NCI-H69 (cell line): ENCODE data around the gene FDPS.

ENCODE experiments used
- DNase-seq: peaks from one replicate; lab custom pipeline; 2025; lab: John Stamatoyannopoulos, UW

Gene FDPS

DNA sequence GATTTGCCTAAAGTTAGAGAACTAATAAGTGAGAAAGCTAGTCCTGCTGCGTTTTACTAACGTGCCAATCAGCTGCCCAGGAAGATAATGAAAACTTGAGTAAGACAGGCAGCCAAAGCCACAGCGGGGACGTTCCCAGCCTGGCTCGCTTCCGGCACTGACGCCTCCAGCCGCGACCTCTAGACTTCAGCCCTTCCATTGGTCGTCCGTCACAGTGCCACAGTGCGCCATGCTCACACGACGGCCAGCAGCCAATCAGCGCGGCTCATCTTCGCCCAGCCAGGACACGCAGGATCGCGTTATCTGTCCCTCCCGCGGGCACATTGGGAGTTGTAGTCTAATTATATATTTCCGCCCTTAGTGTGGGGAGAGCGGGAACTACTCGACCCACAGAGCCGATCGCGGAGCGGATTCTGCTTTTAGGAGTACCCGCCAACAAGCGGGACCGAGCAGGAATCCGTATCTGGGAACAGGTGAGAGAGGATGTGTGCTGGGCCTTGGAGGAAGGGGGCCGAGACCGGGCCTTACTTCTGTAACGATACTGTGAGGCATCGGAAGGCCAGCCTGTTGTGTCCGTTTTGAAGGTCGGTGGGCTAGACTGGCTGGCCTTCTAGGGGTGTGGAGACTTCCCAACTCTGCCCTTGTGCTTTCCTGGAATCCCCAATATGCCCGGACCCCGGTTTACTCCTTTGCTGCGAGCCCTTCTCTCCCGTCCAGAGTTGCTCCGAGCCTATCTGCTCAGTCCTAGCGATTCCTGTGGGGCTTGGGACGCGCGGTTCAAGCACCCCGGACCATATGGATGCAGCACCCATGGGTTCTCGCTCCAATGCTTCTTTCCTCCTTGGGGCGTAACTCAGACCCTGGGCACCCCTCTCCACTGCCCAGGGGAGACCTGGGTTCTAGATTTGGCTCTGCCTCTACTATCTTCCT is at the start of gene FDPS:
Gene FDPS, plus strand, starts transcription at position 374 of the 930 bp plus-strand sequence. CDS start 924 bp downstream, outside the sequence.
- DNase-seq: peak; percentile 99

DNA sequence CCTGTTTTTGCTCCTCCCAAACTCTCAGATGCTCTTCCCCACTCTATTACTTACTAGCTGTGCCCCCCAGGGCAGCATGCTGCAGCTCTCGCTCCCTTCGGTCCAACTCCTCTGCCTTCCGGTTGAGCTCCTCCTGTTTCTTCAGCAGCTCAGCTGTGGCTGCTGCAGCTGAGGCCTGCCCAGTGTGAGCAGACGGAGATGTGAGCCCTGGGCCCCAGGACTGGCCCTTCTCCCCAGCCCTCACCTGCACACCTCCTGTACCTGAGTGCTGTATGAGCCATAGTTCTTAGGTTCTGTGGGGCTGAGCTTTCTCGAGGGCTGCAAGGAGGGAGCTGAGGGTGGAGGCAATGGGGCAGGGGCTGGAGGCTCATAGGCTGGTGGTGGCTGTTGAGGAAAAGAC is 48.4 kb upstream of the FDPS start:
- no peak for DNase-seq

DNA sequence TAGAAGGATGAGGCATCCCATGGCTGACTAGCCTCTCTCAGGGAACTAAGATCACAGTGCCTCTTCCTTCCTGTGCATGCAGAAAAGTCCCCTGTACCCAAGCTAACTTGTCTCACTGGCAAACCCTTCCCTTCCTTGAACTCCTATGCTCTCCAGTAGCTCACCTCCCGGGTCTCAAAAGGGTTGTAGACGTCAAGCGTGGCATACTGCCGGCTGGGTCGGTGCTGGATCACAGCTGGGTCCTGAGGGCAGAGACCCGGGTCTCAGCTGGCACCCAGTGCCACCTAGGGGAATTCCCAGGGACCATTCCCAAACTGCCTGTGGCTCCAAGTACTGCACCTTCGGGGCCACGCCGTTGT is 47.2 kb upstream of the FDPS start:
- DNase-seq: peak; percentile 55

DNA sequence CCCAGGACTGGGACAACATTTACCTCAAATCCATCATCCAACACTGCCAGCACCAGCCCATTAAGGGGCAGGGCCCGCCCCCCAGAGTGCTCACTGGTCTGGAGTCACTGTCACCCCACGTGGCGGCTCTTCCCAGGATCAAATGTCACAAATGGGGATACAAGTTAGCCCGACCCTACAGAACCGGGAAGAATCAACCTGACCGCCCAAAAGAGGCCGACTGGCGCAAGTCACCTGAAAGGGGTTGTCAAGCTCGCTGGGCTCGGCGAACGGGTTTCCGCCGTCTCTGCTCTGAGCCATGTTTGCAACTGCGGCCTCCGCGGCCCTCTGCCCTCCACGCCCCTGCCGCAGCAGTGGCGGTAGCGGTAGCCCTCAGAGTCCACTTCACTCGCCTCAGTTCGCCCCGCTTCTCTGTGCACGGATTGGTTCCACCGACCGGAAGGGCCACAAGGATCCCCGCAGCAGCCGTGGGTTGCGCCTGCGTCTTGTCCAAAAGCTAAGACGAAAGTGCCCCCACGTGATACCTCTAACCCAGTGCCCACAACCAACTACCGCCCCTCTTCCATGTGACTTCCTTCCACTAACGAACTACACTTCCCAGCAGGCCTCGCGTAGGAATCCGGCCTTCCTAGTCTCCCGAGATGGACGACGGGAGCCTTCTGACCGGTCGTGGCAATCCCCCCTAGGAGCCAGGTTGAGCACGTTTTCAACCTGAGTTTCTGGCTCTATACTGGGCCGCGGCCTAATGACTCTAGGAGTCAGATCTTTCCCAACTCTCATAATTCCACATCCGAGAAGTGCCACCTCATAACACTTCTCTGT is 46.6 kb upstream of the FDPS start, which contains the start of gene SCAMP3:
Gene SCAMP3, minus strand, starts transcription at position 509 of the 822 bp plus-strand sequence. Its CDS starts 209 bp downstream, at position 300.
- DNase-seq: peak; percentile 99

DNA sequence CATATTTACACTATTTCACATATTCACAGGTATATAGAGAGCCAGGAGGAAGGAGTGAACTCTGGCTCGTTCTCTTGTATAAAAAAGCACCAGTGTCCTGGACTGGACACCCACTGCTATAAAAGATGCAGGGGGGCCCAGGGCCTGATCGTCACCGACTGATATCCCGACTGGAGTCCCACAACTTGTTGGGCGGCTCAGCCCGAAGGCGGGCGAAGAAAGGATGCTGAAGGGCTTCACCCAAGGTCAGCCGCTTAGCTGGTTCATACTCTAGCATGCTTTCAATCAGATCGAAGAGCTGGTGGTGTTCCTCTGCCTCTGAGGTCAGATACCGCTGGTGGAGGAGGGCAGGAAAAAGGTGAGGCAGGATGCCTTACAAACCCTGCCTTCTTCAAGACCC is 45.6 kb upstream of the FDPS start:
- no peak for DNase-seq

DNA sequence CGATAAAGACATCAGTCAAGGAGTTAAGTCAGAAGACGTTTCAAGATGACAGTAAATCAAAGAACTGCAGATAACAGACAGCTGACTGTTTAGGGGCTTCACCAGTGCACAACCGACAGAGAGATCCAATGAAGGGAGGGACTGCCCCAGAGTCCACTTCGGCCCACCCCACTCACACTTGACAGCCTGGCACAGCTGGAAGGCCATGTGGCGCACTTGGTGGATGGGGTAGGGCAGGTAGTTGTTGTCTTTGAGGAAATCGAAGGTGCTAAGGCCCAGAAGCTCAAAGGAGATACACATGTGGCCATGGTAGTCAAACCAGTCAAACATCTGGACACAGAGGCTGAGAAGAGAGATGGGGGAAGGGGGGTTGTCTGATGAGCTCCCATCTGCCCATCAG is 42.1 kb upstream of the FDPS start:
- no peak for DNase-seq

DNA sequence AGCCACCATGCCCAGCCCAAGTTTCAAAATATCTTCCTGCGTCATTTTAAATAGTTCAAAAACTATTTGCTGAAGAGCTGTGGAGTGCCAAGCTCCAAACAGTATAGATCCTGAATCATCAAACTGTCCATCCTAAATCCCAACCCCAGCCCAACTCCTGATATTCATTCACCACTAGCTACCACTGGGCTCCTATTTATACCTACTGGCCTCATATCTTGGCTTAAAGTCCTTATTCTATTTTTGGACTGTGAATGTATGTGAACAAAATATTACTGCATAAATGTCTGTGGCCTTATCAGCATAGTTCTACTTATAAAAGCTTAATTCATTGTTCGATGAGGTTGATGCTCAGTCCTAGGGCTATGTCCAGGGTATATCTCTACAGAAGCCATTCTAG is 41.3 kb upstream of the FDPS start:
- DNase-seq: no peak

DNA sequence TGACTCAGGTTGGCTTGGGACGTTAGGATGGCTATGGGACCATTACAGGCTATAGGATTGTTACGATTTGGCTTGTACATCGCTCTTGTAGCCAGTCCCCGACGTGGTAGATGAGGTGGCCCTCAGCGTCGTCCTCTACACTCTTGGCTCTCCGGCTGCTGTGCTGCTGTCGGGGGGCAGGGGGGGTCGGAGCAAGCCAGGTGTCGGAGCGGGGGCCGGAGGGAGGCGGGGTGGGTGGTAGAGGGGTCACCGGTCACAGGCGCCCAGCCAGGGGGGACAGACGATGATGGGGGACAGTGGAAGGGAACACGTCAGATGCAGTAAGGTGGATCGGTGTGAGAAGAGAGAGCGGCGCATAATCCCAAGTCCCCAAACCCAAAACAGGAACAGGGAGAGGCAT is 40.0 kb upstream of the FDPS start:
- no peak for DNase-seq

DNA sequence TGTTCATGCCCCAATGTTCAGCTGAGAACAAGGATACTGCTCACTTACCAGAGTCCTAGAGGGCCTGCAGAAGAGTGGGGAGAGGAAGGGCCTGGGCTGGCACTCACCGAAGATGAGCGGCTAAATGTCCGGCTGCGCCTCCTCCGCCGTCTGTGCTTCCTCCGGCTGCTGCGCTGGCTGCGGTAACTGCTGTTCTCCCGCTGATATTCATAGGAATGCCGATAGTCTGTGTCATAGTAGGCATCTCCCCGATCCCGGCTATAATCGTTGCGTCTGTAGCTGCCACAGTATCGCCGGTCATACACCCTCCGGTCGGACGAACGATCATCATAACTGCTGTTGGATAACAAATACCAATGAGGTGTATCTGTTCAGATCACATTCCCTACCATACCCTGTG is 39.3 kb upstream of the FDPS start:
- no peak for DNase-seq

DNA sequence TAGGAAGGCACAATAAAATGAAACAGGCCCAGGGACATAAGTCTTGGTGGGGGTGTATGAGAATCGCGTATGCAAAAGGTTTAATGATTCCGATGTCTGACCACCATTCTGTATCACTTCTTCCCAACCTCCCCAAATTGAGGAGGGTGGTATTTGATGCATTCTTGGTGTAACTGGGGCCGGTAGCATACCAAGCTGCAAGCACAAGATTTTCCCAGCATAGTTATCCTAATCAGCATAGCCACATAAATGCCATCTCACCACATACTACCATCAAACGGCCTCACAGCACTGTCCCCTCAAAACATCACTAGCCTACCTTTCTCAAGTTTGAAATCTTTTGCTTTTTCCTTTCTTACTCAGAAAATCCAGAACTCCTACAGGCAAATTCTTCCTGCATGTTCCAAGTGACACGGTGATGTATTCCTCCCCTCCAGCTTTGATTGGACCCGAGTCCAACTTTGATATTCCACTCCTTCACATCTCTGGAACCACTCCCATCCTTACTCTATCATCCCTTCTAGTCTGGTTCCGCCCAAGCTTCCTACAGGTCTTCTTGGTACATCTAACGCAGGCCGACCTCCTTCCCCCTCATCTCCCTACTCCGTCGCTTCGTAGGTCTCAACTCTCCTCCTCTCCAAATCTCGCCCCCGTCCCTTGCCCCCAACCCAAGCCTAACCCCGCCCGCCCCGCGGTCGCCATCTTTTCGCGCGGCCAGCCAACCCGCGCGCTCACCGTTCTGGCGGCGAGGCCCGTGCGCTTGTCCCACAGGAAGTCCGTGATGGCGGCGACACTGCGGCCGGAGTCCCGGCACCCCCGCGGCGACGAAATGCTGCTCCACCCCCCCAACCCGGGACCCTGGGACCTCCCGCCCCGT is 36.0 kb upstream of the FDPS start:
- DNase-seq: peak; percentile 89

DNA sequence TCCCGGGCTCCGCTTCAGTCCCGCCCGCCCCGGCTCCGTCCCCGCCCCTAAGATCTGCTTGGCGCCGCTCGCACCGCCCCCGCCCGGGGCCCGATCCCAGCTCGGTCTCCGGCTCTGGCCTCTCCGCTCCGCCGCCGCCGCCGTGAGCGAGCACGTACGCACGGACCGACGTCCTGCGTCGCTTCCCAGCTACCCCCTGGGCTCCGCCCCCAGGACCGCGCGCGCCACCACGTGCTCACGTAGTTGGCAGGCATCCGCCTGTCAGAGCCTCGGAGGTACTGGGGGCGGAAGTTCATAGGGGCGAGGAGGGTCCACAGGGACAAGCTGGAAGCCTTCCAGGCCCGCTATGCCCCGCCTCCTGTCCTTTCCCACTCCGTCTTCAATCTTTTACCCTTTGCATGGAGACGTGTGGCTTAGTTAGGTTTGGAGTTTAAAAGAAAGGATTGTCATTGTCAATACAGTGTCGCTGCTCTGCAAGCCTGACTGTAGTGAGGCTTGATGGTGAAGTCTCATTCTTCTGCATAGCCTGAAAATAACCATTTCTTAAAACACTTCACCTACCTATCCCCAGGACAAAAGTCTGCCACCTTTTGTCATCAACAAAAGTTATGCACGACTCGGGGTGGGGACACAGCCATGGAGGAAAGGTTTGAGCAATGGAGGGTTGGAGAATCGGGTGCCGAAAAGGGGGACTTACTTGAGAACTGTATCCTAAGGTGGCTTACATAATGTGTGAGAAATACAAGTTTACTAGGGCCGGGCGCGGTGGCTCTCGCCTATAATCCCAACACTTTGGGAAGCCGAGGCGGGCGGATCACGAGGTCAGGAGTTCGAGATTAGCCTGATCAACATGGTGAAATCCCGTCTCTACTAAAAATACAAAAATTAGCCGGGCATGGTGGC is 35.1 kb upstream of the FDPS start, which contains the start of gene CLK2:
Gene CLK2, minus strand, starts transcription at position 162 of the 903 bp plus-strand sequence. CDS start 2,527 bp downstream, outside the sequence.
- DNase-seq: peak; percentile 99

DNA sequence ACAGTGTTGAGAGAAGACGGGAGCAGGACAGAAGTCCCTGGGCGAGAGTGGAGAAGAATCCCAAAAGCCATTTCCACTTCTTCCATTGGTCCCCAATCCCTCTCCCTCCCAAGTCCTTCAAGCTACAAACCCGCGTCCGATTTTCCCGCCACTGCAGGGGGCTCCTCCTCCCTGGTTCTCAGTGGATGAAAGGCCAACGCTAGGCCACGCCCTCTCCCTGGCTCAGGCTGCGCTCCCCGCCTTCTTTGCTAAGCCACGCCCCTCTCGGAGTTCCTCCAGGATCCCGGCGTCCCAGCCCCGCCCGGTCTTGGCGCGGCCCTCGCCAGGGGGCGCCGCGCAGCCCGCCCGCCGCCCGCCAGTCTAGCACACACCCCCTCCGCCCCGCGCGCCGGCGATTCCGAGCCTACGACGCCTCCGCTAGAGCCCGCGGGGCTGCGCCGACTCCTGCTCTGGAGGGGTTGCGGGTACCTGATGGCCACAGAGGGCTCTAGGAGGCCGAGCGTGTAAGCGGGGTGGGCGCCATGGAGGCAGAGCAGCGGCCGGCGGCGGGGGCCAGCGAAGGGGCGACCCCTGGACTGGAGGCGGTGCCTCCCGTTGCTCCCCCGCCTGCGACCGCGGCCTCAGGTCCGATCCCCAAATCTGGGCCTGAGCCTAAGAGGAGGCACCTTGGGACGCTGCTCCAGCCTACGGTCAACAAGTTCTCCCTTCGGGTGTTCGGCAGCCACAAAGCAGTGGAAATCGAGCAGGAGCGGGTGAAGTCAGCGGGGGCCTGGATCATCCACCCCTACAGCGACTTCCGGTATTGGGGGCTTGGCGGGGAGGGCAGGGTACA is 31.4 kb upstream of the FDPS start, which contains the start of gene HCN3:
Gene HCN3, plus strand, starts transcription at position 394 of the 832 bp plus-strand sequence. Its CDS starts 128 bp downstream, at position 522.
- DNase-seq: peak; percentile 99

DNA sequence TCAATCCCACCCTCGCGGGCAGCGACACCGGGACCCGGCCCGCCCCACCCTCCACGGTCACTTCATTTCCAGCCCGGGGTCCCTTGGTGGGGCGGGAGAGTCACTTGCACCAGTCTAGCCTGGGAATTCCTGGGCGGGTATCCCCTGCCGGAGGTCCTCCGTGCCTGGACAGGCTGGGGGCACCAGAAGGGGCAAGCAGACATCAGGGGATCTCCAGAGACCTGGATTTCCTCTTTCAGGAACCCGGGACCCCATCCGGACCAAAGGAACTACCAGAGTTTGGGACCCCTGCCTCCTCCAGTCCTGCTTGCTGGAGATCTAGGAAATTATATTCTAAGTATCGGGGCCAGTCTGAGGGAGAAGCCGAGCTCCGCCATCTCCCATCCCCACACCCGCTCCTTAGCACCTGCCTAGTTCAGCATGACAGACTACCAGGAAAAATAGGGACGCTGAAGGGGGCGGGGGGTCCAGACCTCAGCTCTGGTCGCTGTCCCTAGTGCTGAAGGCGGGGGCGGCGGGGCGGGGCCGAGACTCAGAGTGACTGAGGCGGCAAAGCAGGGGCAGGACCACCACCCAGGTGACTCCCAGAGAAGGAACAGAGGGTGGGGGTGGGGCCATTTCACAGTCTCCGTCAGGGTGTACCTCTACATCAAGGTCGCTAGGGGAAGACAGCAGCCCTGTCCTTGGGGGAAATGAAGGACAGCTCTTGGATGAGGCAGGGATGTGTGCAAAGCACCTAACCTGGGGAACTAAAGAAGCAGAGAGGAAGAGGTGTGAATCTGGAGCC is 30.6 kb upstream of the FDPS start:
- DNase-seq: peak; percentile 81

DNA sequence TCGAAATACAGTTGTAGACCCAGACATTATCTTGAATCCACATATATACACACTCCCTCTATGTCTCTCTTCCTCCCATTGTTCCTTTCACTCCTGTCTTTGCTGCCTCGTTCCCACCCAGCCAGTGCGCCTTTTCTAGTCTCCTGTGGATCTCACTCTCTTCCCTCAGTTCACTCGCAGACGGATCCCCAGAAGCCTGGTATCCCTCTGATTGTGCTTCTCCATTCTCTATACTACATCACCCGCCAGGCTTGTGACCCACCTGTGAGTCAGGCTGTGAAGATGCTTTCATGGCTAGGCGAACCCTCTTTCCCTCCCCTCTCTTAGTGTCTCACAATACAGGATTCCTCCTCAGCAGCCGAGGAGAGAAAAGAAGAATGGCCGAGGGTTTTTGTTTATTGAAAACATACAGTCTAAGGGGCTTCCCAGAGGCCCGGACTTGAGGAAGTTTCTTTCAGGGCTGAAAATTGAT is 29.9 kb upstream of the FDPS start:
- DNase-seq: no peak

DNA sequence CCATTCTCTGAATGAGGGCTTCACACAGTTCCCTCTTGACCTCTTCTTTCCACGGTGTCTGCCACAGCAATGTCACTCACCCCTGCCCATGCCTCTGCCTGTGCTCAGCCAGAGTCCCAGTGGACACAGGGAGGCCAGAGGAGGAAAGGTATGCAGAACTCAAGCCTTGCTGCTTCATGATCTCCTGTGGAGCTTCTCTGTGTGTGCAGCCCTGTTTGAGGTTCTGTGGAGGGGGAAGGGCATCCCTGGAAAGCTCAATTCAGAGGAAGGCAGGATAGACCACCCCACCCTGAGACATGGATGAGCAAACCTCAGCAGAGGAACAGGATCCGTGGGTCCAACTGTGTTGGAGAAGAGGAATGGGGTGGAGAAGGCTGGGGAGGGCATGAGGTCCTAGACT is 29.4 kb upstream of the FDPS start:
- DNase-seq: no peak

DNA sequence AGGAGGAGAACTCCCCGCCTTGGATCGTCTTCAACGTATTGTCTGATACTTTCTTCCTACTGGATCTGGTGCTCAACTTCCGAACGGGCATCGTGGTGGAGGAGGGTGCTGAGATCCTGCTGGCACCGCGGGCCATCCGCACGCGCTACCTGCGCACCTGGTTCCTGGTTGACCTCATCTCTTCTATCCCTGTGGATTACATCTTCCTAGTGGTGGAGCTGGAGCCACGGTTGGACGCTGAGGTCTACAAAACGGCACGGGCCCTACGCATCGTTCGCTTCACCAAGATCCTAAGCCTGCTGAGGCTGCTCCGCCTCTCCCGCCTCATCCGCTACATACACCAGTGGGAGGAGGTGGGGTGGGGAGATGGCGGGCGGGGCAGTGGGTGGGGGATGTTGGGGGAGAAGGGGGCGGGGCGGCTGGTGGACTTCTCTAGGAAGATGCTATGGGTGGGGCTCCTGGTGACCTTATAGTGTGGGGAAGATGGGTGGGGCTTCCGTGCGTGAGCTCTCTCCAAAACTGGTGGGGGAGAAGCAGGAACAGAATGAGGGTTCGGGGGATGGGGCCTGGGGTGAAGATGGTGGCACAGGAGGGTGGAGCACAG is 26.1 kb upstream of the FDPS start:
- no peak for DNase-seq

DNA sequence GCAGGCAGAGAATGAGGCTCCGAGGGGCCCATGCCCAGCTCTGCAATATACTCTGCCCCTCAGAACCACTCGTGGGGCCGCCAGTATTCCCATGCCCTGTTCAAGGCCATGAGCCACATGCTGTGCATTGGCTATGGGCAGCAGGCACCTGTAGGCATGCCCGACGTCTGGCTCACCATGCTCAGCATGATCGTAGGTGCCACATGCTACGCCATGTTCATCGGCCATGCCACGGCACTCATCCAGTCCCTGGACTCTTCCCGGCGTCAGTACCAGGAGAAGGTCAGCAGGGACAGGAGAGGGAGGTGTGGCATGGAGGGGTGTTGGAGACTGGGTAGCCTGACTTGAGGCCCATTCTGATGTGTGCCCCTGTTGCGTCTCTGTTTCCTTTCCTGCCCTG is 24.2 kb upstream of the FDPS start:
- no peak for DNase-seq

DNA sequence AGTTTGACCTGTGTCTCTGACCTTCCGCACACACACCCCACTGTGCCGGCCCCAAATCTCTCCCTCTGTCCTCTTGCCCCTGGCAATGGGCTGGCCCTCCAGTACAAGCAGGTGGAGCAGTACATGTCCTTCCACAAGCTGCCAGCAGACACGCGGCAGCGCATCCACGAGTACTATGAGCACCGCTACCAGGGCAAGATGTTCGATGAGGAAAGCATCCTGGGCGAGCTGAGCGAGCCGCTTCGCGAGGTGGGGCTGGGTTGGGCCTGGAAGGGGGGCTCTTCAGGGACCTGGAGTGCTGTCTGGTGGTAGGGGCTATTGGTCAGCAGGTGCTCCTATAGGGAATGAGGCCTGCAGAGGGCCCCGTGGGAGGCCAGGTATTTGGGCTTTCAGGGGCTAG is 23.6 kb upstream of the FDPS start:
- DNase-seq: no peak
